ENCODE results near the gene NFATC4. TPM values are rescaled to one million over a fixed set of nuclear protein-coding genes. Genes with fewer than 3 reads are reported as not detected.

Gene NFATC4
- polyA plus RNA-seq, 1 experiment: 151 TPM

DNA sequence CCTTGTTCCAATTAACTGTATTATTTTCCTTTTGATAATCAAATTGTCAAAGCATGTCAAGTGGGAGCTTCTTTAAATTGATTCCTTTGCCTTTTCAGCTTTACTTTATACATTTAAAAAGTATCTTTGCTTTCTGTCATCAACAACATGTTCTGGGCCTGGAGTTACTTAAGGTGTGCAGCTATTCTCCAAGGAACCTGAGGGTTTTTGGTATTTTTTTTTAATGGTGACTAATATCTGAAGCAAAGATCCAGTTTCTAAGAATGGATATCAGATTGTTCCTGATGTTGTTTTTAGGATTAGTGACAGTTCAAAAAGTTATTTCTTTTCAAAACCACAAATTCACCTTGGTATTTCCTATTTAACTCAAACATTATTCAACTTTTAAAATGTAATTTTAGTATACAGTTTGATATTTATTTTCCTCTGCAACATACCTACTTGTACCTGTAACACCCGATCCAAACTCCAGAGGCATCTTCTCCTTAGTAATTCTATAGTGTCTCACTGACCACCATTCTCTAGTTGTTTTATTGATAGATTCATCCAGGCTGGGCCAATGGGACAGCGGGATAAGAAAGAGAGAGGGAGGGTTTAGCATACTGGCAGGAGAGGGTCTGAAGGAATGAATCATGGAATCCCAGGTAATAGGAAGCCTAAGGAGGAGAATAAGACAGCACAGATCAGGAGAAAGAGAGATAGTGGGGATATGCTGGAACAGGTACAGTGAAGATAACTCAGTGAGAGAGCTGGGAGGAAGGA, 58.3 kb downstream of the NFATC4 start:
- no peak for DNase-seq (ENCODE audit: low read depth)
- POLR2A ChIA-PET: no interaction called here
- TF ChIP-seq, protein P1, sequence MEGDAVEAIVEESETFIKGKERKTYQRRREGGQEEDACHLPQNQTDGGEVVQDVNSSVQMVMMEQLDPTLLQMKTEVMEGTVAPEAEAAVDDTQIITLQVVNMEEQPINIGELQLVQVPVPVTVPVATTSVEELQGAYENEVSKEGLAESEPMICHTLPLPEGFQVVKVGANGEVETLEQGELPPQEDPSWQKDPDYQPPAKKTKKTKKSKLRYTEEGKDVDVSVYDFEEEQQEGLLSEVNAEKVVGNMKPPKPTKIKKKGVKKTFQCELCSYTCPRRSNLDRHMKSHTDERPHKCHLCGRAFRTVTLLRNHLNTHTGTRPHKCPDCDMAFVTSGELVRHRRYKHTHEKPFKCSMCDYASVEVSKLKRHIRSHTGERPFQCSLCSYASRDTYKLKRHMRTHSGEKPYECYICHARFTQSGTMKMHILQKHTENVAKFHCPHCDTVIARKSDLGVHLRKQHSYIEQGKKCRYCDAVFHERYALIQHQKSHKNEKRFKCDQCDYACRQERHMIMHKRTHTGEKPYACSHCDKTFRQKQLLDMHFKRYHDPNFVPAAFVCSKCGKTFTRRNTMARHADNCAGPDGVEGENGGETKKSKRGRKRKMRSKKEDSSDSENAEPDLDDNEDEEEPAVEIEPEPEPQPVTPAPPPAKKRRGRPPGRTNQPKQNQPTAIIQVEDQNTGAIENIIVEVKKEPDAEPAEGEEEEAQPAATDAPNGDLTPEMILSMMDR (IDR thresholded peaks at IDR 0.05; ENCODE audit: insufficient read depth, low read depth, low read length): no peak
- no peaks in the 10 kb centered on the region for H3K27me3 ChIP-seq (ENCODE audit: control insufficient read depth, insufficient read depth, low read length)
- CTCF ChIA-PET: interaction anchor here (1.5 to 4.3 kb wide), 4 partner anchors 11 to 94 kb away, joined by 6 to 33 read pairs (median 8); no protein-coding TSS in a partner anchor
- H3K36me3 ChIP-seq (ENCODE audit: control insufficient read depth, insufficient read depth, low read length): peaks cover 1% of the 10 kb centered on the region
- no peak overlapping the region for H3K4me3 ChIP-seq (ENCODE audit: low read depth, low read length)

DNA sequence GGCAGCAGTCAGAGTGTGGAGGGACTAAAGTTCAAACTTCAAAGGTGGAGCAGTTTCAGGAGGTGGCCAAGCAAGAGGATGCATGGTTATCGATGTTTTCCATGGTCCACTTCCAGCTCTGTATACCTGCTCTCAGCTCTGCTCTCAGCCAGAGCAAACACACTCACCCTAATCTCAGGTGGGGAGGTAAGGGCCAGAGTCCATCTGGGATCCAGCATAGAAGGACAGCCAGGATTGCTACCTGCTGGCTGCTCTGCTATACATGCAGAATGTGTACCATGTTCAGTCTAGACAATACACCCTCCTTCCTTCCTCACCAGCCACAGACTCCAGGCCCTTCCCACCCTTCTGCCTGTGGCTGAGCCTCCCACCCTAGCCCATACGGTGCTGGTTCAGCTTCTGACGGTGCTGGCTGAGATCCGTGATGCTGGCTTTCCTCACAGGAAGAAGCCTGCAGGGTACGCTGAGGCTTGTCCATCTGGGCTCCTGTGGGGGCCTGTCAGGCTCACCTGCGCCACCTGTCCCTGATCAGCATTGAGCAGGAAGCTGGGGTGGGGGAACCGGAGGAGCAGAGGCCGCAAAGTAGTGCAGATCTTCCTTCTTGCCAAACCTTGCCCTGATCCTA, 59.0 kb downstream of the NFATC4 start:
- peaks cover 4% of the 10 kb centered on the region for H3K36me3 ChIP-seq (ENCODE audit: control insufficient read depth, insufficient read depth, low read length)
- H3K4me3 ChIP-seq (ENCODE audit: low read depth, low read length): no peak overlapping the region
- ChIA-PET POLR2A (no interaction called here), CTCF (interaction anchor here (1.5 to 11.6 kb wide), 3 partner anchors 10 to 94 kb away, joined by 6 to 491 read pairs (median 33); partner anchors contain the start of genes ADCY4 and RIPK3)
- DNase-seq (ENCODE audit: low read depth): no peak
- no peaks in the 10 kb centered on the region for H3K27me3 ChIP-seq (ENCODE audit: control insufficient read depth, insufficient read depth, low read length)
- TF ChIP-seq, protein P1 (IDR thresholded peaks at IDR 0.05; ENCODE audit: insufficient read depth, low read depth, low read length): no peak

- TF ChIP-seq, protein P1 (IDR thresholded peaks at IDR 0.05; ENCODE audit: insufficient read depth, low read depth, low read length): no peak
- H3K4me3 ChIP-seq (ENCODE audit: low read depth, low read length): no peak overlapping the region
- no peak for DNase-seq (ENCODE audit: low read depth)
- H3K36me3 ChIP-seq (ENCODE audit: control insufficient read depth, insufficient read depth, low read length): peaks cover 11% of the 10 kb centered on the region
- ChIA-PET CTCF (interaction anchor here (1.0 to 11.6 kb wide), 3 partner anchors 9 to 93 kb away, joined by 6 to 491 read pairs (median 7); partner anchors contain the start of genes ADCY4 and RIPK3), POLR2A (no interaction called here)
- no peaks in the 10 kb centered on the region for H3K27me3 ChIP-seq (ENCODE audit: control insufficient read depth, insufficient read depth, low read length)
Observed at GRCh38 chr14:24427537-24428508, 59.8 kb downstream of the NFATC4 start.

DNA sequence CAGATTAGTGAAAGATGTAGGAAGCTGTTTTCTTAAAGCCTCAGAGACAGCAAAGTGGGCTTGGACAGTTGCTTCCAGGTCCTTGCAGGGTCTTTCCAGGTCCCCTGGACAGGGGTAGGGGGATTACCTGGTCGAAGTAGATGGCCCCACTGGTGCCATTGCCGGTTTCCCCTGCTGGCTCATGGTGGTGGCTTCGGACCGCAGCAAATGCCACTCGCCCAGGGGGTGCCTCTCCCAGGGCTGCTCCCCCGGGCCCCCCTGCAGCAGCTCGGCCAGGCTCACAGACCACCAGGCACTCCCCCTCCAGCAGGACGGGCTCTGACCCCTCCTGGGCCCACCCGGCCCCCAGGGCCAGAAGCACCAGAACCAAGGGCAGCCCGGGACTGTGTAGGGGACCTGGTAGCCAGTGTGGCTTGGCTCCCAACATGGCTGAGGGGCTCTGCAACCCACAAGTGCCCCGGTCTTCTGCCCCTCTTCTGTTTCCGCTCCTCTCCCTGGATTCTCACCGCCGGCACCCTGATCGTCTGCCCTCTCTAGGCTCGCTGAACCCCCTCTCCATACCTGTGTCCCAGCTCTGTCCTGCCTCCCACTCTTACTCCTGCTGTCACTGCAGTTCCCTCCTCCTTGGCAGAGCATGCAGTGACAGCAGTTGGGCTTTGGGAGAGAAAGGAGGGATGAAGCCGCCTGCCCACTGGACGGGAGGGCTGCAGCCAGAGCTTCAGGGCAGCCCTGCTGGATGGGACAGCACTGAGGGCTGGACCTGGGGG, 60.8 kb downstream of the NFATC4 start:
- ChIA-PET CTCF (interaction anchor here (1.2 to 11.6 kb wide), 6 partner anchors 9 to 119 kb away, joined by 3 to 491 read pairs (median 34); partner anchors contain the start of genes ADCY4, LTB4R2, NFATC4 and RIPK3), POLR2A (no interaction called here)
- TF ChIP-seq, protein P1 (IDR thresholded peaks at IDR 0.05; ENCODE audit: insufficient read depth, low read depth, low read length): no peak
- no peak for DNase-seq (ENCODE audit: low read depth)
- Histone ChIP-seq H3K36me3 (ENCODE audit: control insufficient read depth, insufficient read depth, low read length) (peaks cover 13% of the 10 kb centered on the region), H3K27me3 (ENCODE audit: control insufficient read depth, insufficient read depth, low read length) (no peaks in the 10 kb centered on the region), H3K4me3 (ENCODE audit: low read depth, low read length) (peak overlapping the region; percentile 58)

Small RNAs within 50 kb of the gene (small RNA-seq; reads per million reads assigned to genes)
- gene RF00026 (ENCODE audit: insufficient read length, low read depth, low replicate concordance): not detected

Other genes with a start within 250 kb of the NFATC4 start
- 0.10 and 0.23 TPM in 2 replicates for gene FITM1, start 237.5 kb upstream of the NFATC4 start, polyA plus RNA-seq (2011; rRNA removed)
- 48.9 and 106 TPM in 2 replicates for gene PSME1, start 232.0 kb upstream of the NFATC4 start, polyA plus RNA-seq (2011; rRNA removed)
- gene EMC9, start 226.6 kb upstream of the NFATC4 start, polyA plus RNA-seq (2011; rRNA removed): 6.9 and 13.3 TPM in 2 replicates
- 165 and 178 TPM in 2 replicates for gene PSME2, start 221.6 kb upstream of the NFATC4 start, polyA plus RNA-seq (2011; rRNA removed)
- 8.2 and 12.4 TPM in 2 replicates for gene RNF31, start 220.7 kb upstream of the NFATC4 start, polyA plus RNA-seq (2011; rRNA removed)
- 84.8 and 107 TPM in 2 replicates for gene IRF9, start 206.9 kb upstream of the NFATC4 start, polyA plus RNA-seq (2011; rRNA removed)
- 2.7 and 5.5 TPM in 2 replicates for gene REC8, start 196.1 kb upstream of the NFATC4 start, polyA plus RNA-seq (2011; rRNA removed)
- gene IPO4, start 179.4 kb upstream of the NFATC4 start, polyA plus RNA-seq (2011; rRNA removed): 11.5 and 26.8 TPM in 2 replicates
- gene TM9SF1, start 172.7 kb upstream of the NFATC4 start, polyA plus RNA-seq (2011; rRNA removed): 50.5 and 59.2 TPM in 2 replicates
- gene TSSK4, start 162.5 kb upstream of the NFATC4 start, polyA plus RNA-seq (2011; rRNA removed): not detected in 2 replicates
- 36.3 and 52.1 TPM in 2 replicates for gene CHMP4A, start 154.7 kb upstream of the NFATC4 start, polyA plus RNA-seq (2011; rRNA removed)
- 16.3 and 19.3 TPM in 2 replicates for gene MDP1, start 152.1 kb upstream of the NFATC4 start, polyA plus RNA-seq (2011; rRNA removed)
- 242 and 329 TPM in 2 replicates for gene NEDD8, start 135.8 kb upstream of the NFATC4 start, polyA plus RNA-seq (2011; rRNA removed)
- 103 and 116 TPM in 2 replicates for gene GMPR2, start 135.3 kb upstream of the NFATC4 start, polyA plus RNA-seq (2011; rRNA removed)
- gene TINF2, start 125.6 kb upstream of the NFATC4 start, polyA plus RNA-seq (2011; rRNA removed): 37.2 and 41.7 TPM in 2 replicates
- gene TGM1, start 105.0 kb upstream of the NFATC4 start, polyA plus RNA-seq (2011; rRNA removed): 0.97 and 2.9 TPM in 2 replicates
- gene RABGGTA, start 96.6 kb upstream of the NFATC4 start, polyA plus RNA-seq (2011; rRNA removed): 23.2 and 52.5 TPM in 2 replicates
- gene DHRS1, start 68.4 kb upstream of the NFATC4 start, polyA plus RNA-seq (2011; rRNA removed): 40.5 and 57.1 TPM in 2 replicates
- gene NOP9, start 68.3 kb upstream of the NFATC4 start, polyA plus RNA-seq (2011; rRNA removed): 13.9 and 16.3 TPM in 2 replicates
- 0.63 and 0.98 TPM in 2 replicates for gene CIDEB, start 60.2 kb upstream of the NFATC4 start, polyA plus RNA-seq (2011; rRNA removed)
- gene LTB4R2, start 58.0 kb upstream of the NFATC4 start, polyA plus RNA-seq (2011; rRNA removed): 0.98 and 1.6 TPM in 2 replicates
- gene LTB4R, start 56.7 kb upstream of the NFATC4 start, polyA plus RNA-seq (2011; rRNA removed): 2.5 and 2.6 TPM in 2 replicates
- gene ADCY4, start 33.1 kb upstream of the NFATC4 start, polyA plus RNA-seq (2011; rRNA removed): 4.1 and 6.8 TPM in 2 replicates
- gene RIPK3, start 28.2 kb upstream of the NFATC4 start, polyA plus RNA-seq (2011; rRNA removed): 4.3 and 4.4 TPM in 2 replicates
- gene NYNRIN, start 30.8 kb downstream of the NFATC4 start, polyA plus RNA-seq (2011; rRNA removed): 7.2 and 10.1 TPM in 2 replicates
- gene CBLN3, start 61.5 kb downstream of the NFATC4 start, polyA plus RNA-seq (2011; rRNA removed): 6.7 and 8.6 TPM in 2 replicates
- gene KHNYN, start 61.8 kb downstream of the NFATC4 start, polyA plus RNA-seq (2011; rRNA removed): 18.9 and 19.7 TPM in 2 replicates
- 28.9 and 43.4 TPM in 2 replicates for gene SDR39U1, start 74.6 kb downstream of the NFATC4 start, polyA plus RNA-seq (2011; rRNA removed)
- not detected in 2 replicates for gene CMA1, start 140.1 kb downstream of the NFATC4 start, polyA plus RNA-seq (2011; rRNA removed)
- not detected in 2 replicates for gene CTSG, start 208.1 kb downstream of the NFATC4 start, polyA plus RNA-seq (2011; rRNA removed)
- not detected in 2 replicates for gene GZMH, start 241.5 kb downstream of the NFATC4 start, polyA plus RNA-seq (2011; rRNA removed)

Data from BJ (cell line).